HG02938 (cell line): Measurements from ENCODE around the gene PRDM2.

ENCODE experiments used
- ATAC-seq: cut with Tn5 transposase; IDR thresholded peaks from one replicate; pipeline ENCODE4 v1.9.1; 2021; ENCODE audit warnings: mild to moderate bottlenecking, moderate library complexity; ENCODE audit not compliant: unreplicated experiment

PRDM2 gene

DNA sequence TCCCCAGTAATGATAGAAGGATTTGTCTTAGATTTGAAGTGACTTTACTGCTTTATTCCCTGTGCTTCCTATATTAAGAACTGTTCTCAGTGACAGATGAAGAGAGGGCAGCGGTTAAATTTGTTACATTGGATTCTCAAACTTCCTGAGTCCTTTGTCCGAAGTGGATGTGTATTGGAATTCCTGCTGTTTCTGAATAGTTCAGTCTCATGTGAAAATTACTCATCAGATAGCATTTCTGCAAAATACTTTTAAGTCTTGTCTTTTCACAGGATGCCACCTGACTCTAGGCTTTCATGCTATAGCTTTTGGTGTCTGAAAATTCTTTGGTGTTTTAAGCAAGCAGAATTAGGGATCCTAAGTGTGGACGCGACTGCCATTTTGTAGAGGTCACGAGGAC is 83.6 kb downstream of the PRDM2 start:
- no peak for ATAC-seq

- ATAC-seq, result no peak
Observed at GRCh38 chr1:13784971-13785370, 85.0 kb downstream of the PRDM2 start.

- no peak for ATAC-seq
Observed at GRCh38 chr1:13786541-13786940, 86.6 kb downstream of the PRDM2 start.

DNA sequence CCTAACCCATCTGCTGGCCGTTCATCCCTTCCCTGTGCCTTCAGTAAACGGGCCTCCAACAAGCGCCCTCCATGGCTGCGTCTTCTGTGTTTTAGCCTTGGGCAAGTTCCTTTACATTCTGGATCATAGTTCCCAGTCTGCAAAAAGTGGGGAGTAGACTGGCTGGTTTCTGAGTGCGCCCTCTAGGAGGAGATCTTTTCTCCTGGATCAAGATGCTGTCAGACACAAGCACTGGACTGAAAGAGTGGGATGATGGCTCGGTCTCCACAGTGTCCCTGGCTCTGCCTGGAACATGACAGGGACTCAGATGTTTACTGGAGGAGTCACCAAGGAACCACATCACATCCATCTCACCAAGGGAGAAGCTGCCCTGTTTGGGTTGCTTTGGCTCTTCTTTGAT is 88.8 kb downstream of the PRDM2 start:
- ATAC-seq, result no peak

DNA sequence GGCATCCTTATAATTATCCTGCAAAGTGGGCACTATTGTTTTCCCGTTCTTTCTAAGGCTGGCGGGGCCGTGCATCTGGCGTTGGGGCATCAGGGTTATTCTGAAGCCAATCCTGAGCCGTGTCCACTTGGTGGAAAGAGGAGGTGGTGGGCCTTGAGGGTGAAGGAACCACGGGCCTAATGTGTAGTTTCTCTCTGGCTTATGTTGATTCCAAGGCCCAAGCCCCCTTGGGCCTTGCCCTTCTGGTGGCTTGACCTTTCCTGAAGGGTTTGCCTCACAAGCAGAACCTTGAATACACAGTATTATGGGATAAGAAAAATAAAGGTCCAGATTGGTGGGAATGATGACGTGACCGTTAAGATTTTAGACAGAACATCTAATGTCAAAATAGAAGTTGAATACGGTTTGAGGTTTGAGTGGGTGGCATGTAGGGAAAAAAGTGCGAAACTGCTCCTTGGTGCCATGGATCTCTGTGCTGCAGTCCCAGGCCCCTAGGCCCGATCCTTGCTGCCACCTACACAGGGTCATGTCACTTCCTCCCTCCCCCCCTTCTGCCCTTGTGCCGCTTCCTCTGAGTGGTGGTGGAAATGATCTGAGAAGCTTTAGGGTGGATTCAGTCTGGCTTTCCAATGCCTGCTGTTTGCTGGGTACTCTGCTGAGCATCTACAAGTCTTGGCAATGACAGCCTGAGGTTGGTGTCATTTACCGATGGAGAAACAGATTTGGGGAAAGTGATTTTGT is 90.5 kb downstream of the PRDM2 start:
- ATAC-seq, result no peak

GRCh38 chr1:13792419-13792818 is 92.4 kb downstream of the PRDM2 start:
- ATAC-seq, result no peak

DNA sequence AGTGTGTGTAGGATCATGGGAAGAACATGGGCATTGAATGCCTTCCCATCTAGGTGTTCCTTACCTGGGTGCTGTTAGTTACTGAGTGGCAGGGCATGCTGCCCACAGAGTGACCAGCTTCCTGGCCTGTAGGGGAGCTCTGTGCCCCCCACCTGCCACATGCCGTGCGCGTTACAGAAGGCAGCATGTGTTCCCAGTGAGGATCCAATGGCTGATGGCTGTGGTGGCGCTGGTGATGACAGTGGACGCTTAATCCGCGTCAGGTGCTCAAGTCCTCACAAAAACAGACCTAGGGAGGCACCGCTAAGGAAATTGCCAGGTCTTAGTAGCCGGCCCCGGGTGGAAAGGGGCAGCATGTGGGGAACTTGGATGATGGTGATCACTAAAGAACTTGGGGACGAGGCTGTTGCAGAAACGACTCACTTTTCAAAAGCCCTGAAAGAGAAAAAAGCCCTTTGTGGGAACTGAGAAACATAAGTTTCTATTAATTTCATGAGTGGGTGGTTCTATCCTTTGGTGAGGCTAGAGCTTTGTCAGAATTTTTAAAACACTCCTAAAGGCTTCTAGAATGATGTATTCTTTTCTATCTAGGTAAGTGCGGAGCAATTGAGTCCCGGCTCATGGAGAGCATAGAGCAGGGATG is 93.2 kb downstream of the PRDM2 start:
- ATAC-seq, result no peak

GRCh38 chr1:13794231-13795187 is 94.5 kb downstream of the PRDM2 start:
- no peak for ATAC-seq

DNA sequence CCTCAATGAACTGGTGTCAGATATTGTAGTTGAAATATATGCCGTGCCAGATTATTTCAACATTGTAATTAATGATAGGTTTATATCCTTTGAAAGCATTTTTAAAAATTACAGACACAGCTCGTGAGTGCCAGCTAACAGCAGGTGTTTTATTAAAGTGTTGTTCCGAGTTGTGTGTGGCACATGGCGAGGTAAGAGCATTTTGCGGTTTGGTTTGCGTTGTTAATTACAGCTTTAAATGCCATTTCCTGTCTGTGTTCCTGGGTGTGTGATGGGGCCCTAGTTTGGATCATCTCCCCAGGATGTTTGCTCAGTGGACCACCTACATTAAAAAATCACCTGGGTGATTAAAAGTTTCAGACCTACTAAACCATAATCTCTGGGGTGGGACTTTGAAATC is 97.4 kb downstream of the PRDM2 start:
- no peak for ATAC-seq

GRCh38 chr1:13798120-13798519 is 98.1 kb downstream of the PRDM2 start:
- ATAC-seq, result no peak

DNA sequence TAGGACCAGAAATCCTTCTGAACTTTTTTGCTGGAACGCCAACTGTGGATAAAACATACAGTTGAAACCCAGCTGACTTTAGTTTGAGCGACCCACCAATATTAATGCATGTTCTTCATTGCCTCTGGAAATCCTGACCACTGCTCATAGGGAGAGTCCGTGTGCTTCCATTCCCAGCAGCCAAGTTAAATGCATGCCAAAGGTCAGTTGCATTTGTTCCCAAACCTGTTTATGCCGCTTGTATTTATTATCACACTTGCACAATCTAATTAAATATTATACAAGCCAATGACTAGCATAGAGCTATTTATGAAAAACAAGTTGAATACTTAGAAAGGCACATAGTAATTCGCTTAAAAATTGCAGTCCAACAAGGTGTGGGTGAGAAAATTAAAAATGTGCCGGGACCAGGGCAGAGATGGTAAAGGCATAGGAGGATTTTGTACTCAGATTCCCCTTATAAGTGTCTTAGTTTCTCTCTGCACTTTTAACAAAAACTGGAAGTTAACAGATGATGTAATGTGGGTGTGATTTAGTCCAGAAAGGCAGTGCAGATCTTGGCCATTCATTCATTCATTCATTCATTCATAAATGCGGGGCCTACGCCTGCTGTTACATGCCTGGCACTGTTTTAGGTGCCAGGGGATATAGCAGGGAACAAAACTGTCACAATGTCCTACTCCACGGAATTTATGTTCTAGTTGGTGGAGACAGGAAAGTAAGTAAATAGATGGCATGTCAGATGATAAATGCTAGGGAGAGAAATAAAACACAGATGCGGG is 99.7 kb downstream of the PRDM2 start:
- ATAC-seq, result no peak

- ATAC-seq, result no peak
Observed at GRCh38 chr1:13801232-13801631, 101.2 kb downstream of the PRDM2 start.

- ATAC-seq, result no peak
Observed at GRCh38 chr1:13801655-13802486, 101.9 kb downstream of the PRDM2 start.

GRCh38 chr1:13802782-13803545 is 103.0 kb downstream of the PRDM2 start:
- no peak for ATAC-seq

- no peak for ATAC-seq
Observed at GRCh38 chr1:13803546-13804239, 103.7 kb downstream of the PRDM2 start.

DNA sequence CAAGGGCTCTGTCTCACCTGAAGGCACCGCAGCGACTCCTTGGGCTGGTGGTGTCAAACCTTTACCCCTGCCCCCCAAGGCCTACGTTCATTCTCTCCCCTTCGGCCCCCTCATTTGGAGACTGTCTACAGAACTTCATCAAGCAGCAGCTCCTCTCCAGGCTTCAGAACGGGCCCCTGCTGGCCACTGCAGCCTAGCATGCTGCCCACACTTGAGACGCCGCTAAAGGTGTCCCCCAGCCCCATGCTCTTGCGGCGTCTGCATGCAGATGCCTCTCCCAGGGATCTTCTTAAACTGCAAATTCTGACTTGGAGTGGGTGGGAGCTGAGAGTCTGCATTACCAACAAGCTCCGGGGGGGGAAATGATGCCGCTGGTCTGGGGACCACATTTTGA is 104.2 kb downstream of the PRDM2 start:
- ATAC-seq, result no peak

- ATAC-seq, result no peak
Observed at GRCh38 chr1:13805431-13805830, 105.4 kb downstream of the PRDM2 start.

DNA sequence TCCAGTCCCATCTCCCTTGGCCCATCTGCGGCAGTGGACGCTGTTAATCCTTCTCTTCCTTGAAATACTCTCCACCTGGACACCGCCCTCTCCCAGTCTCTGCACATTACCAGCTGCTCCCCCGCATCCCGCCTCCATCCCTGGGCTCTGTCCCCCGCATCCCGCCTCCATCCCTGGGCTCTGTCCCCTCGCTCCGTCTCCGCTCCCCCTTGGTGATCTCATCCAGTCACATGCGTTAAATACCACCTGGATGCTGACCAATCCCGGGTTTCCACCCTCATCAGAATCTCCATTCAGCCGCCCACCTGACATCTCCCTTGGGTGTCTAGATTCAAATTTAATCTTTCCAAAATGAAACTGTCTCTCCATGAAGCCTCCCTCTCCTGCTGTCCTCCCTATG is 106.1 kb downstream of the PRDM2 start:
- ATAC-seq, result no peak

GRCh38 chr1:13807209-13807608 is 107.2 kb downstream of the PRDM2 start:
- ATAC-seq, result no peak
